HG02763 (cell line): ENCODE results near the gene ARL11.
"Not testable (repeated sequence)": the region's sequence is repeated elsewhere in the genome, so short reads cannot be mapped to it uniquely, and the experiment has no call there.

Experiments
- ATAC-seq: cut with Tn5 transposase; IDR thresholded peaks from one replicate; pipeline ENCODE4 v1.9.1; 2021; ENCODE audit warnings: mild to moderate bottlenecking, moderate library complexity; ENCODE audit not compliant: unreplicated experiment

Gene ARL11

DNA sequence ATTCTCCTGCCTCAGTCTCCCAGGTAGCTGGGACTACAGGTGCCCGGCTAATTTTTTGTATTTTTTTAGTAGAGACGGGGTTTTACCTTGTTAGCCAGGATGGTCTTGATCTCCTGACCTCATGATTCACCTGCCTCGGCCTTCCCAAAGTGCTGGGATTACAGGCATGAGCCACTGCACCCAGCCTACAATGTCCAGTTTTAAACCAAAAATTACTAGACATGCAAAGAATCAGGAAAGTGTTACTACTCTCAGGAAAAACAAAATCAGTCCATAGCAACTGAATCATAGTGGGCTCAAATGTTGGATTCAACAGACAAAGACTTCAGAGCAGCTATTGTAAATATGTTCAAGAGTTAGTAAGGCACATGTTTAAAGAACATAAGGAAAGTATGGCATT, 16.3 kb upstream of the ARL11 start:
- ATAC-seq = not testable (repeated sequence)

DNA sequence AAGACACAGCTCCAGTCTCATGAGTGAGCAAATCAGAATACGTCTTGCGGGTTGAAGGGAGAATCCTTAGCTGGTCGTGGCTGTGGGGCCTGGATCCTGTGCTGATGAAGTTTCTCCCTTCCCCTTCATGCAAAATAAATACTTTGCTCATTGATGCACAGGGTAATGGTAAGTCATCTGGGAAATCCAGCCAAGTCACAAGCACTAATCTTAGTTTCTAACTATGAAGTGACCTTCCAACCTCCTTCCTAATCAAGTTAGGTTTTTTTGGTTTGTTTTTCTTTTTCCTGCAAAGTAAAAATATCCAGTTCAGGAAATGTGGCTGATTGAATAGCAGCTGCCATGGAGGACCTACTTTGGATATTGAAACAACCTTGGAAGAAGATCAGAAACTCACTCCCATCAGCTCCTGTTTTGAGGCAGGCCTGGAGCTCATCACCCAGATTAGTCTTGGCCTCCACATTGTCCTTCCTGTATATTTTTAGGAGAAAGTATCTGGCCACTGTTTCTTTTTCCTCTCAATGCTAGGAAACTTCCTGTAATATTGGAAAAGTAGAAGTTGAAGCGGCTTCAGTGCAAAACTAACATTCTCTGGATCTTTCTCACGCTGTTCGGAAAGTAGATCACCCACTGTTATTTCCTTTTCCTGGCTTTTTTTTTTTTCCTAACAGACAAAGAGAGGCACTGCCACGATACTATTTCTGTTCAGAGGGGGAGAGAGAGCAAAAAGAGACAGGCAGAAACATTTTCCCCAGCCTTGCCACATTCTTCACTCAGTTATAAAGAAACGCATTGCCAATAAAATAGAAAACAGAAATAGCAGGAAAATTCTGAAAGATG, 12.3 kb upstream of the ARL11 start:
- ATAC-seq = no peak

DNA sequence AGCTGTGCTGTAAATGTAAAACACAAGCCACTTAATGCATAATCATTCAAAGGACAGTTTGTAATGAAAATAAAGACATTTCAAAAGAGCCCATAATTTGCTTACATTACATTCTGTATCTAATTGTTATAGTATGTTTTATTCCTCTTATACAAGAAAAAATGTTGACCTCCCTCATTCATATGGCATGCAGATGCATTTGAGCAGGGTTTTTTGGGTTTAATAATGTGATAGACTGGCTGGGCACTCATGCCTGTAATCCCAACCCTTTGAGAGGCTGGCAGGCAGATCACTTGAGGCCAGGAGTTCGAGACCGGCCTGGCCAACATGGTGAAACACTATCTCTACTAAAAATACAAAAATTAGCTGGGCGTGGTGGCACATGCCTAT, 11.6 kb upstream of the ARL11 start:
- no peak for ATAC-seq

GRCh38 chr13:49620170-49620621, 8.1 kb upstream of the ARL11 start:
- peak; percentile 84 for ATAC-seq

DNA sequence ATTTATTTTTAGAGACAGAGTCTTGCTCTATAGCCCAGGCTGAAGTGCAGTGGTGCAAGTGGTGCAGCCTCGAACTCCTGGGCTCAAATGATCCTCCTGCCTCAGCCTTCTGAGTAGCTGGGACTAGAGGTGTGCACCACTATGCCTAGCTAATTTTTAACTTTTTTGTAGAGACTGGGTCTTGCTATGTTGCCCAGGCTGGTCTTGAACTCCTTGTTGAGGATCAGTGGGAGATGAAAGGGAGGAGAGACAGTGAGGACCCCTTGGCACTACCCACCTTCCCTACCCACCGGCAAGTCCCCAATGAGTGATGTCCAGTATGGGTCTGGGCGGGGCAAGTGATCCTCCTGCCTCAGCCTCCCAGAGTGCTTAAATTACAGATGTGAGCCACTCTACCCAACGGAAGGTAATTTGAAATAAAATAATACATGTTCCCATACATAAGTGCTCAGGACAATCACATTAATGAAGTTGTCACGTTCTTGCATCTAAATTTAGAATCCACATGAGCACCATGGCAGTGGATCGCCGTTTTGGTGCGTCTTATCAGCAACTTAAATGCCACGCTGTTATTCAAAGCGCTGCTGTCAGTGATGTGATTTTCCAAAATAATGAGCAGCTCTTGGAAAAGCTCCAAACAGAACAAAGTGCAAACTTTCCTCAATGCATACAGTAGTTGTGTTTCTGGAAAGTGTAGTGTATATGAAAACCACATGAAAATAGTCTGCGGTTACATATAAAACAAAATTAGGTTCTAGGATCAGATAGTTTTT, 5.9 kb upstream of the ARL11 start:
- ATAC-seq = no peak

- ATAC-seq = no peak
These were observed 4.1 kb upstream of the ARL11 start for GRCh38 chr13:49624229-49624628.

- no peak for ATAC-seq
These were observed 2.8 kb upstream of the ARL11 start for GRCh38 chr13:49625392-49626079.

DNA sequence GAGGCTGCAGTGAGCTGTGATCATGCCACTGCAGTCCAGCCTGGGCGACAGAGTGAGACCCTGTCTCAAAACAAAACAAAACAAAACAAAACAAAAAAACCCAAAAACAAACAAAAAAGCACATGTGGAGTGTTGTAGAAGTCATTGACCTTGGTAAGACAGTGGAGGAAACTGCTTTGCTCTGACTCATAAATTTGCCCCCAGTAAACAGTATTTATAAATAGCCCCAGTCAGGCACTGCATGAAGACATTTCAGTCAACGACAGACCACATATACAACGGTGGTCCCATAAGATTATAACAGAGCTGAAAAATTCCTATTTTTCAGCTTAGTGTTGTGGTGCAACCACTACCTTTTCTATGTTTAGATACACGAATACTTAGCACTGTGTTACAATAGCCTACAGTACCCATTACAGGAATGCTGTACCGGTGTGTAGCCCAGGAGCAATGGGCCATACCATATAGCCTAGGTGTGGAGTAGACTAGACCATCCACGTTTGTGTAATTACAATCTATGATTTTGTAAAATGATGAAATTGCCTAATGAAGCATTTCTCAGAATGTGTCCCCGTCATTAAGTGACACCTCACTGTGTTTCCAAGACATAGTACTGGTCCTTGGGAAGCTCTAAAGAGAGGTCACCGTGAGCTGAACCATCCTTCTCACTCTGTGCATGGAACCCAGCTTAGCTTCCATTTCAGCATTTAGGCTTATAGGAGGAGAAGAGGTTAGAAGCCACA, 1.1 kb downstream of the ARL11 start:
- ATAC-seq = no peak

GRCh38 chr13:49629947-49630346, 1.6 kb downstream of the ARL11 start:
- no peak for ATAC-seq

DNA sequence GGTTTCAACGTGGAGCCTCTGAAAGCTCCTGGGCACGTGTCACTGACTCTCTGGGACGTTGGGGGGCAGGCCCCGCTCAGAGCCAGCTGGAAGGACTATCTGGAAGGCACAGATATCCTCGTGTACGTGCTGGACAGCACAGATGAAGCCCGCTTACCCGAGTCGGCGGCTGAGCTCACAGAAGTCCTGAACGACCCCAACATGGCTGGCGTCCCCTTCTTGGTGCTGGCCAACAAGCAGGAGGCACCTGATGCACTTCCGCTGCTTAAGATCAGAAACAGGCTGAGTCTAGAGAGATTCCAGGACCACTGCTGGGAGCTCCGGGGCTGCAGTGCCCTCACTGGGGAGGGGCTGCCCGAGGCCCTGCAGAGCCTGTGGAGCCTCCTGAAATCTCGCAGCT, 2.3 kb downstream of the ARL11 start:
- ATAC-seq = no peak

DNA sequence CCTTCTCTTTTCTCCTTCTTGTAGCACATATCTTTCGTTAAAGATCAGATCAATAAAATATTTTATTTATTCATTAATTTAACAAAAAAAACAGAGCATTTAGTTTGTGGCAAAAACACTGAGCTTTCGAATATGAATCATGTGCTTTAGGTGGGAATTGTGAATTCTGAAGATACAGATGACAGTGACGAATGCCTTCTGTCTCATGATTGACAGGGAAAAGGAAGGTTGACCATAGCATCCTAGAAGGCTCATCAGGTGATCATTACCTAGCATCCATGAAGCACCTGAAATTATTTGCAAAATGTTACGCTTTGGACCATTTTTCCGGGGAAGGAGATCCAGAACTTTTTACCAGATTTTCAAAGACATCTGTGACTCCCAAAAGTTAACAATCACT, 3.8 kb downstream of the ARL11 start:
- no peak for ATAC-seq

DNA sequence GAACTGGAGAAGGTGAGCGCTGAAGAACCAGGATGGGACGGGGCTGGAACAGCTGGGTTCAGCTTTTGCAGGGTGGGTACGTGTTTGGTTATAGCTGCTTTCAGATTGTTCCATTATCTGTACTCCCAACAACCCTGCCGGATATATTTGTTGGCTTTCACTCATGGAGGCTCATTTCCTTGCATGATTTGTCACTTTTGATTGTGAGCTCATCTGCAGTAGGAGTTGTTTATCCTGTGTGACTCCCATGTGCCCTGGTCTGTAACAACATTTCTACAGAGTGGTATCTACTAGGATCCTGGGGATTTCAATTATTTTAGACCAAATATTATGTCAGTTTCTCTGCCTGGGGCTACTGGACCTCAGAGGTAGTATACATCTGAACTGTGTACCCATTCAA, 5.4 kb downstream of the ARL11 start:
- no peak for ATAC-seq

- peak; percentile 51 for ATAC-seq
These were observed 7.5 kb downstream of the ARL11 start for GRCh38 chr13:49635599-49636433.

- ATAC-seq = no peak
These were observed 8.4 kb downstream of the ARL11 start for GRCh38 chr13:49636705-49637104.

GRCh38 chr13:49638030-49638743, 9.9 kb downstream of the ARL11 start:
- no peak for ATAC-seq

DNA sequence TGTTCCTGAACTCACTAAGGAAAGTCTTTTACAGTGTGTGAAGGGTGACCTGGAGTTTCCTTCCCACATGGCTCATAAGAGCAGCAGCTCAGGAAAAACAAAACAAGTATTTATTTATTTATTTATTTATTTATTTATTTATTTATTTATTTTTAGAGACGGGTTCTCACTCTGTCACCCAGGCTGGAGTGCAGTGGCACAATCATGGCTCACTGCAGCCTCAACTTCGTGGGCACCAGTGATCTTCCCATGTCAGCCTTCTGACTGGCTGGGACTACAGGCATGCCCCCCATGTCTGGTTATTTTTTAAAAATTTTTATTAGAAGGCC, 10.4 kb downstream of the ARL11 start:
- no peak for ATAC-seq

- ATAC-seq = no peak
These were observed 13.5 kb downstream of the ARL11 start for GRCh38 chr13:49641801-49642291.

DNA sequence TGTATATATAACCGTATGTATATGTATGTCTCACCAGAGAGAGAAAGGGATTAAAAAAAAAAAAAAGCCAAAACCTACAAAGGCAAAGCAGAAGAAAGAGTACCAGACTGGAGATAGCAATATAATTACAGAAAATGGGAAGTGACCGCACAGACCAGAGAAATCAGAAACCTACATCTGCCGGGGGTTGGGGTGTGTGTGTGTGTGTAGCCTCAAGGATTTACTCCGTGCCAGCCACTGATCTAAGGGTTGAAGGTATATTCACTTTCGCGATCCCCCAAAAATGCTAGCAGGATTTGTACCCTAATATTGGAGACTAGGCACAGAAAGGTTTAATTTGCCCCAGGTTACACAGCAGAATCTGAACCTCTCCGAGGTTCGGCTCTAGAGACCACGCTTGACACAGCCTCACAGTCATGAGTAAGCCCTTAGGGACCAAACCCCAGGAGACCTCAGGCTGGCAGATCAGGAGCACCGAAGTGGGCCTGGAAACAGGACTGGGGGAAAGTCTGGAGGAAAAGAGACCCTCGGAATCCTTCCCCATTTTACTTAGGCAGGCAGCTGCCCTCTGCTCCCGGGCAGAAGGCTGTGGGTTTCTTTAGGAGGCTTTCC, 14.8 kb downstream of the ARL11 start:
- no peak for ATAC-seq

DNA sequence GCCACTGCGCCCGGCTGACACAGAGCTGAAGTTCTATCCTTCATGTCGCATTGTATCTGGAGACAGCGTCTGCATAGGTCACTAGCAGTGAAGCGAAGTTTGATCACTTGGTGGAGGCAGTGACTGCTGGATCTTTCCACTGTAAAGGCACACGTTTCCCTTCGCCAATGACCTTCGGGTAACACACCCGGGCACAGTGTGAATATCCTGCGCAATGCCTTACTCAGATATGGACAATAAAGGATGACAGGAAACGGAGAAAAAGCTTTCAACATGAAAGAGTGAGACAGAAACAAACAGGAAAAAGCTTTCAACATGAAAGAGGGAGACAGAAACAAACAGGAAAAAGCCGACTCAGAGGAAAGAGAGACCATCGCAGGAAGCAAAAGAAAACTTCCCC, 17.1 kb downstream of the ARL11 start:
- no peak for ATAC-seq
